ENCODE measurements around the gene XIRP2.
"Not testable (repeated sequence)": the region's sequence is repeated elsewhere in the genome, so short reads cannot be mapped to it uniquely, and the experiment has no call there.

XIRP2 gene

DNA sequence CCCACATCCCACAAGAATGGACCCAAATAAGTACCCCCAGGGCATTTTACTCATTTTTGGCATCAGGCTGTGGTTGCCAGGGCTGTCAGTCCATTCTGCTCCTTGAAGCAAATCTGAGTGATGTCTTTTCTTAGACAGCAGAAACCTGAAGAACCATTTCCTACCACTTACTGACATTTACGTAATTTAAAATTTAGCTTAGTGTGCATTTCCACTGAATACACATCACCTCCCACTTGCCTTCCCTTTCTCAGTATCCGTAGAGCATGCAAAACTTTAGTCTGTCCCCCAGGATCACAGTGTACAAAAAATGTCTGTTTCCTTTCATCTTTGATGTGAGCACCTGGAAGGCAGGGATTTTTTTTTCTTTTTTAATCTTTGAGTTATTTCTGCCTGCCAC is 130.3 kb downstream of the XIRP2 start:
- no peak overlapping the region for H3K9ac ChIP-seq (ENCODE audit: low read depth in 1 of 2, low read length in 2 of 2)
- no peaks in the 10 kb centered on the region for H3K9me3 ChIP-seq (ENCODE audit: control insufficient read depth in 2 of 2, low read length in 2 of 2)
- no peaks in the 10 kb centered on the region for H3K27me3 ChIP-seq (ENCODE audit: control insufficient read depth in 2 of 2, insufficient read depth in 2 of 2, low read length in 2 of 2)
- H3K4me1 ChIP-seq (ENCODE audit: control insufficient read depth in 2 of 2, insufficient read depth in 2 of 2, low read length in 2 of 2): no peaks in the 10 kb centered on the region
- no peaks in the 10 kb centered on the region for H3K36me3 ChIP-seq (ENCODE audit: control insufficient read depth in 2 of 2, insufficient read depth in 2 of 2, low read length in 2 of 2)
- no peak overlapping the region for H3K27ac ChIP-seq (ENCODE audit: low read depth in 2 of 2, low read length in 2 of 2)
- no peak overlapping the region for H3K4me3 ChIP-seq (ENCODE audit: low read length in 2 of 2)

DNA sequence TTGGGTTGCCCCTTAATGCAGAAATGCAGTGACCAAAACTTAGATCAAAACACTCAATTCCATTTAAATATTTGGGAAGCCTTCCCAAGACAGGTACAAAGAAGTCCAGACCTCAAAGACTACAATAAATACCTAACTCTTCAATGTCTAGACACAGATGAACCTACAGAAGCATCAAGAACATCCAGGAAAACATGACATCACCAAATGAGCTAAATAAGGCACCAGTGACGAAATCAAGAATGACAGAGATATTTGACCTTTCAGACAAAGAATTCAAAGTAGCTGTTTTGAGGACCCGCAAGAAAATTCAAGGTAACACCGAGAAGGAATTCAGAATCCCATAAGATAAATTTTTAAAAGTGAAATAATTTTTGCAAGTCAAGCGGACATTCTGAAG is 140.2 kb downstream of the XIRP2 start:
- Histone ChIP-seq H3K36me3 (ENCODE audit: control insufficient read depth in 2 of 2, insufficient read depth in 2 of 2, low read length in 2 of 2) (no peaks in the 10 kb centered on the region), H3K4me3 (ENCODE audit: low read length in 2 of 2) (no peak overlapping the region), H3K27ac (ENCODE audit: low read depth in 2 of 2, low read length in 2 of 2) (no peak overlapping the region), H3K27me3 (ENCODE audit: control insufficient read depth in 2 of 2, insufficient read depth in 2 of 2, low read length in 2 of 2) (no peaks in the 10 kb centered on the region), H3K9me3 (ENCODE audit: control insufficient read depth in 2 of 2, low read length in 2 of 2) (no peaks in the 10 kb centered on the region), H3K9ac (ENCODE audit: low read depth in 1 of 2, low read length in 2 of 2) (no peak overlapping the region), H3K4me1 (ENCODE audit: control insufficient read depth in 2 of 2, insufficient read depth in 2 of 2, low read length in 2 of 2) (no peaks in the 10 kb centered on the region)

DNA sequence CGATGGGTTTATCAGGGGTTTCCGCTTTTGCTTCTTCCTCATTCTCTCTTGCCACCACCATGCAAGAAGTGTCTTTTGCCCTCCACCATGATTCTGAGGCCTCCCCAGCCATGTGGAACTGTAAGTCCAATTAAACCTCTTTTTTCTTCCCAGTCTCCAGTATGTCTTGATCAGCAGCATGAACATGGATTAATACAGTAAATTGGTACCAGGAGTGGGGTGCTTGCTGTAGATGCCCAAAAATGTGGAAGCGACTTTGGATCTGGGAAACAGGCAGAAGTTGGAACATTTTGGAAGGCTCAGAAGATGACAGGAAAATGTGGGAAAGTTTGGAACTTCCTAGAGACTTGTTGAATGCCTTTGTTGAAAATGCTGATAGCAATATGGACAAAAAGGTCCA is 146.7 kb downstream of the XIRP2 start:
- not testable (repeated sequence) for H3K27me3 ChIP-seq (ENCODE audit: control insufficient read depth in 2 of 2, insufficient read depth in 2 of 2, low read length in 2 of 2); H3K36me3 ChIP-seq (ENCODE audit: control insufficient read depth in 2 of 2, insufficient read depth in 2 of 2, low read length in 2 of 2); H3K9ac ChIP-seq (ENCODE audit: low read depth in 1 of 2, low read length in 2 of 2); H3K9me3 ChIP-seq (ENCODE audit: control insufficient read depth in 2 of 2, low read length in 2 of 2); H3K4me3 ChIP-seq (ENCODE audit: low read length in 2 of 2); H3K4me1 ChIP-seq (ENCODE audit: control insufficient read depth in 2 of 2, insufficient read depth in 2 of 2, low read length in 2 of 2); H3K27ac ChIP-seq (ENCODE audit: low read depth in 2 of 2, low read length in 2 of 2)

DNA sequence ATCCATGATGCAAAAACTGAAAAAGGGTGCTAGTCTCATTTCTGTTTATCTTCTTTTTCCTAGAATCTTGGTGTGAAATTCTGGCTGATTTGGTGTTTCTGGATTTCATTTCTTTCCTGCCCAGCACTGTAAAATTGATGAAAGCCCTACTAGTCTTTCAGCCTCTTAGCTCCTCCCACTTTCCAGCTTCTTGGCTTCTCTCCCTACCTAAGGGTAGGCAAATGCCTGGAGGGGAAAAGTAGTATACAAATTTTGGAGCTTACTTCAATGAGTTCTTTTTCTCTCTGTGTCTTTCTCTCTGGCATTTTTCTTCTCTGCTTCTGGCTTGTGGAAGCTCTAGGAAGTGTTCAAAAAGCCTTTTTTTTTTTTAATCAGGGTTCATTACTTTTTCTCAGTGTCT is 160.5 kb downstream of the XIRP2 start:
- H3K36me3 ChIP-seq (ENCODE audit: control insufficient read depth in 2 of 2, insufficient read depth in 2 of 2, low read length in 2 of 2): no peaks in the 10 kb centered on the region
- no peaks in the 10 kb centered on the region for H3K27me3 ChIP-seq (ENCODE audit: control insufficient read depth in 2 of 2, insufficient read depth in 2 of 2, low read length in 2 of 2)
- no peaks in the 10 kb centered on the region for H3K4me1 ChIP-seq (ENCODE audit: control insufficient read depth in 2 of 2, insufficient read depth in 2 of 2, low read length in 2 of 2)
- H3K4me3 ChIP-seq (ENCODE audit: low read length in 2 of 2): no peak overlapping the region
- H3K9ac ChIP-seq (ENCODE audit: low read depth in 1 of 2, low read length in 2 of 2): no peak overlapping the region
- no peaks in the 10 kb centered on the region for H3K9me3 ChIP-seq (ENCODE audit: control insufficient read depth in 2 of 2, low read length in 2 of 2)
- H3K27ac ChIP-seq (ENCODE audit: low read depth in 2 of 2, low read length in 2 of 2): no peak overlapping the region

DNA sequence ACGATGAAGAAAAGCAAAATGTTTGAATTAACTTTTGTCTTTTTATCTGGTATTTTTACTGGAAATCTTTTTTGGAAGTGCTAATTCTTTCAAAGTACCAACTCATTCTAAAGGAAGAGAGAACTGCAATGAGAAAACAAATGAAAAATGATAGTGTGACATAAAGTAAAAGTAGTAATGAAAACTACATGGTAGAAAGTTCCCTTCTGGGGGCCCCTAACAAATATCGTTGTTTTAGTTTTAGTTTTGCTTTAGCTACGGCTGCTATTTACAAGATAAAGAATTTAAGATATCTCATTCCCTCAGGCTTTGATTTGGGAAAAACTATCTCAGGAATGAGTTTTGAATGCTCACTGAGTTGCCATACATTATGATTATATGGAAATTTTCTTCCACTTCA is 161.4 kb downstream of the XIRP2 start:
- no peak overlapping the region for H3K4me3 ChIP-seq (ENCODE audit: low read length in 2 of 2)
- H3K27me3 ChIP-seq (ENCODE audit: control insufficient read depth in 2 of 2, insufficient read depth in 2 of 2, low read length in 2 of 2): no peaks in the 10 kb centered on the region
- H3K4me1 ChIP-seq (ENCODE audit: control insufficient read depth in 2 of 2, insufficient read depth in 2 of 2, low read length in 2 of 2): no peaks in the 10 kb centered on the region
- no peaks in the 10 kb centered on the region for H3K9me3 ChIP-seq (ENCODE audit: control insufficient read depth in 2 of 2, low read length in 2 of 2)
- no peak overlapping the region for H3K9ac ChIP-seq (ENCODE audit: low read depth in 1 of 2, low read length in 2 of 2)
- no peaks in the 10 kb centered on the region for H3K36me3 ChIP-seq (ENCODE audit: control insufficient read depth in 2 of 2, insufficient read depth in 2 of 2, low read length in 2 of 2)
- H3K27ac ChIP-seq (ENCODE audit: low read depth in 2 of 2, low read length in 2 of 2): no peak overlapping the region

DNA sequence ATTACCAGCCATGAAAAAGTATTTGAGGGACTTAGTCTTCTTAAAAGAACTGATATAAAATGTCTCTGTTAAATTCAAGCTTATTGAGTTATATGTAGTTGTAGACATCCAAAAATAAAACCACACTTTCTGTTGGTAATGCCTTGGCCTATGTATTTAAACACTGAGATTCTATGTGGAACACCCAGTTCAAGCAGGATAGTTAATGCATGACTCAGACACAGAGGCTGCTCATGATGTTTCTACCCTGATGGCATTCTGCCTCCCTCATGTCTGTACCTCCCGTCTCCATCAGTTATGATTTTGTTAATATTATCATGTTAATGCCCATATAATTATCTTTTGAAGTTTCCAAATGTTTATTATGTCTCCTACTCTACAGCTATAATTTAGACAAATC is 164.5 kb downstream of the XIRP2 start:
- Histone ChIP-seq H3K36me3 (ENCODE audit: control insufficient read depth in 2 of 2, insufficient read depth in 2 of 2, low read length in 2 of 2) (no peaks in the 10 kb centered on the region), H3K9ac (ENCODE audit: low read depth in 1 of 2, low read length in 2 of 2) (no peak overlapping the region), H3K4me3 (ENCODE audit: low read length in 2 of 2) (no peak overlapping the region), H3K27me3 (ENCODE audit: control insufficient read depth in 2 of 2, insufficient read depth in 2 of 2, low read length in 2 of 2) (no peaks in the 10 kb centered on the region), H3K27ac (ENCODE audit: low read depth in 2 of 2, low read length in 2 of 2) (no peak overlapping the region), H3K9me3 (ENCODE audit: control insufficient read depth in 2 of 2, low read length in 2 of 2) (no peaks in the 10 kb centered on the region), H3K4me1 (ENCODE audit: control insufficient read depth in 2 of 2, insufficient read depth in 2 of 2, low read length in 2 of 2) (no peaks in the 10 kb centered on the region)

DNA sequence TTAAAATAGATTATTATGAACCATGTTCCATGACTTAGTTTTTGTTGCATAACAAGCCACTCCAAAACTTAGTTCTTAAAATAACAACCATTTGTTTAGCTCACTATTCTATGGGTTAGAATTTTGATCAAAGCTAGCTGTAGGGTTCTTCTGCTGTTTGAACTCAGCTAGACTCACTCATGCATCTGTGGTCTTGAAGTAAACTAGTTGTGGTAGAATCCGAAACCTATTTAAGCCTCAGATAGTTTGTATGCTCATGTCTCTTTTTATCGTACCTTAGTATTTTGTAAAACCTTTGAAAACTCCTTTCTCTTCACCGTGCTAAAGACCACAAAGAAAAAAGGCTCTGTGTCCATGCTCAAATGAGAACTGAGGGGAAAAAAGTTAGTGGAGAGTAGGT is 166.6 kb downstream of the XIRP2 start:
- no peak overlapping the region for H3K27ac ChIP-seq (ENCODE audit: low read depth in 2 of 2, low read length in 2 of 2)
- H3K4me3 ChIP-seq (ENCODE audit: low read length in 2 of 2): no peak overlapping the region
- no peak overlapping the region for H3K9ac ChIP-seq (ENCODE audit: low read depth in 1 of 2, low read length in 2 of 2)
- no peaks in the 10 kb centered on the region for H3K9me3 ChIP-seq (ENCODE audit: control insufficient read depth in 2 of 2, low read length in 2 of 2)
- no peaks in the 10 kb centered on the region for H3K4me1 ChIP-seq (ENCODE audit: control insufficient read depth in 2 of 2, insufficient read depth in 2 of 2, low read length in 2 of 2)
- H3K36me3 ChIP-seq (ENCODE audit: control insufficient read depth in 2 of 2, insufficient read depth in 2 of 2, low read length in 2 of 2): no peaks in the 10 kb centered on the region
- no peaks in the 10 kb centered on the region for H3K27me3 ChIP-seq (ENCODE audit: control insufficient read depth in 2 of 2, insufficient read depth in 2 of 2, low read length in 2 of 2)

DNA sequence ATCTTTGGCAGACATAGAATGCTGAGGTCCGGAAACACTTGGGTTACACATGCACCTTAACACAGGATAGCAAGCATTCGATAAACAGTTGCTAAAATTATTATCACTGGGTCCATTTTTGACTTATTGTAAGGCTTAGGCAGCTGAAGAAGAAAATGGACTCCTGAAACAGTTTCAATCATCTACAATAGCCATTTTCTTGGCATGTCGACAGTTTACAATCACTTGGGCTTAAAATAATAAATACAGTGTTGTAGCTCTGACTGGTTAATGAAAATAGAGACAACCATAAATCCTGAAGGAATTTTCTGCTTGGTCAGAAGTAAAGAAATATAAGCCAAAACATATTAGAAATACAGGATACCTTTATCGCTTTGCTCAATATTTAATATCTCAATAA is 169.2 kb downstream of the XIRP2 start:
- no peak overlapping the region for H3K9ac ChIP-seq (ENCODE audit: low read depth in 1 of 2, low read length in 2 of 2)

DNA sequence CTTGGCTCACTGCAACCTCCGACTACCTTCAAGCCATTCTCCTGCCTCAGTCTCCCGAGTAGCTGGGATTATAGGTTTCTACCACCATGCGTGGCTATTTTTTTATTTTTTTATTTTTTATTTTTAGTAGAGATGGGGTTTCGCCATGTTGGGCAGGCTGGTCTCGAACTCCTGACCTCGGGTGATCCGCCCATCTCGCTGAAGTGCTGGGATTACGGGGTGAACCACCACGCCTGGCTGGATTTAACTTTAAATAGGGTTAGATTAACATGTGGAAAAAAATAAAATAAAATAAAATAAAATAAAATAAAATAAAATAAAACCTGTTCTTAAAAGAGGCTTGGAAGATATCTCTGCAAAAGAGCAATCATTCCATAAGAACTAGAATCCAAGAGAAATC is 170.9 kb downstream of the XIRP2 start:
- no peaks in the 10 kb centered on the region for H3K9me3 ChIP-seq (ENCODE audit: control insufficient read depth in 2 of 2, low read length in 2 of 2)
- no peaks in the 10 kb centered on the region for H3K4me1 ChIP-seq (ENCODE audit: control insufficient read depth in 2 of 2, insufficient read depth in 2 of 2, low read length in 2 of 2)
- H3K27me3 ChIP-seq (ENCODE audit: control insufficient read depth in 2 of 2, insufficient read depth in 2 of 2, low read length in 2 of 2): no peaks in the 10 kb centered on the region
- no peaks in the 10 kb centered on the region for H3K36me3 ChIP-seq (ENCODE audit: control insufficient read depth in 2 of 2, insufficient read depth in 2 of 2, low read length in 2 of 2)
- H3K9ac ChIP-seq (ENCODE audit: low read depth in 1 of 2, low read length in 2 of 2): no peak overlapping the region
- no peak overlapping the region for H3K4me3 ChIP-seq (ENCODE audit: low read length in 2 of 2)
- H3K27ac ChIP-seq (ENCODE audit: low read depth in 2 of 2, low read length in 2 of 2): no peak overlapping the region

More for the DNA sequence above, 169.2 kb downstream of the XIRP2 start:
- no peaks in the 10 kb centered on the region for H3K36me3 ChIP-seq (ENCODE audit: control insufficient read depth in 2 of 2, insufficient read depth in 2 of 2, low read length in 2 of 2)
- H3K27ac ChIP-seq (ENCODE audit: low read depth in 2 of 2, low read length in 2 of 2): no peak overlapping the region
- no peaks in the 10 kb centered on the region for H3K4me1 ChIP-seq (ENCODE audit: control insufficient read depth in 2 of 2, insufficient read depth in 2 of 2, low read length in 2 of 2)
- H3K9me3 ChIP-seq (ENCODE audit: control insufficient read depth in 2 of 2, low read length in 2 of 2): no peaks in the 10 kb centered on the region
- no peak overlapping the region for H3K4me3 ChIP-seq (ENCODE audit: low read length in 2 of 2)
- no peaks in the 10 kb centered on the region for H3K27me3 ChIP-seq (ENCODE audit: control insufficient read depth in 2 of 2, insufficient read depth in 2 of 2, low read length in 2 of 2)

DNA sequence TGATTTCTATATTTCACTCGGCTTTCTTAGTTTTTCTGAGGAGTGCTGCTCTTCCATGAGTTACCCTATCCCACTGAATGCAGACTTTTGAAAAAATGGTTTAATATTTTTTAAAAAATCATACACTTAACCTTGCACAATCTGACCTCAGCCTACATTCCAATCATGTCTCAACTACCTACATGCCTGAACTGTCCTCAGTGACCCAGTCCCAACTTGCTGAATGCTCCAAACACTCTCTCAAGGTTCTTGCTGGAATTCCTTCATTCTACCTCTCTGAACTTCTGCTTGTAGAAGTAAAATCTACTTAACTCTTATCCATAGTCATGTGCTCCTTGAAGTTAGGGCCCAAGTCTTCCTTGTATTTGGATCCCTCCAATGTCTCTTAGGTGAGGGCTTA is 181.6 kb downstream of the XIRP2 start:
- H3K4me1 ChIP-seq (ENCODE audit: control insufficient read depth in 2 of 2, insufficient read depth in 2 of 2, low read length in 2 of 2): no peaks in the 10 kb centered on the region
- no peak overlapping the region for H3K9ac ChIP-seq (ENCODE audit: low read depth in 1 of 2, low read length in 2 of 2)
- H3K27me3 ChIP-seq (ENCODE audit: control insufficient read depth in 2 of 2, insufficient read depth in 2 of 2, low read length in 2 of 2): no peaks in the 10 kb centered on the region
- H3K36me3 ChIP-seq (ENCODE audit: control insufficient read depth in 2 of 2, insufficient read depth in 2 of 2, low read length in 2 of 2): no peaks in the 10 kb centered on the region
- no peak overlapping the region for H3K27ac ChIP-seq (ENCODE audit: low read depth in 2 of 2, low read length in 2 of 2)
- H3K9me3 ChIP-seq (ENCODE audit: control insufficient read depth in 2 of 2, low read length in 2 of 2): no peaks in the 10 kb centered on the region
- H3K4me3 ChIP-seq (ENCODE audit: low read length in 2 of 2): no peak overlapping the region

DNA sequence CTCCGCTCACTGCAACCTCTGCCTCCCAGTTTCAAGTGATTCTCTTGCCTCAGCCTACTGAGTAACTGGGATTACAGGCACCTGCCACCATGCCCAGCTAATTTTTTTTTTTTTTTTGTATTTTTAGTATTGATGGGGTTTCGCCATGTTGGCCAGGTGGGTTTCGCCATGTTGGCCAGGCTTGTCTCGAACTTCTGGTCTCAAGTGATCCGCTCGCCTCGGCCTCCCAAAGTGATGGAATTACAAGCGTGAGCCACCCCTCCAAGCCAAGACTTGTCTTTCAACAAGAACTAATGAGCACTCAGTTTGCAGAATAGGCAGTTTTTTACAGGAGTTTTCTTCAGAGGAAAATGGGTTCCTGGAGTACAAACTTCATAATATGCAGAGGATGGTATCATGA is 187.4 kb downstream of the XIRP2 start:
- H3K36me3 ChIP-seq (ENCODE audit: control insufficient read depth in 2 of 2, insufficient read depth in 2 of 2, low read length in 2 of 2); H3K27me3 ChIP-seq (ENCODE audit: control insufficient read depth in 2 of 2, insufficient read depth in 2 of 2, low read length in 2 of 2); H3K9me3 ChIP-seq (ENCODE audit: control insufficient read depth in 2 of 2, low read length in 2 of 2); H3K27ac ChIP-seq (ENCODE audit: low read depth in 2 of 2, low read length in 2 of 2); H3K4me3 ChIP-seq (ENCODE audit: low read length in 2 of 2); H3K4me1 ChIP-seq (ENCODE audit: control insufficient read depth in 2 of 2, insufficient read depth in 2 of 2, low read length in 2 of 2); H3K9ac ChIP-seq (ENCODE audit: low read depth in 1 of 2, low read length in 2 of 2): not testable (repeated sequence)
